ENCODE results near the gene C6orf132. TPM values are rescaled to one million over a fixed set of nuclear protein-coding genes. Genes with fewer than 3 reads are reported as not detected.

C6orf132 gene
- total and polyA plus RNA-seq, 10 of the 15 experiments (the other 5 are each of a cell fraction or from before 2014, with no cell fraction given): 0.04 to 0.05 TPM; not detected in 8

GRCh38 chr6:42104095-42104803 lies 38.2 kb downstream of the C6orf132 start (continued):
- TF ChIP-seq ZBTB33 (IDR thresholded peaks at IDR 0.05): no peak
- no peak for TF ChIP-seq SIX5 (IDR thresholded peaks at IDR 0.05; ENCODE audit: low read depth, low read length, severe bottlenecking)
- no peak for TF ChIP-seq CHD4 (IDR thresholded peaks at IDR 0.05)
- TF ChIP-seq MXI1 (IDR thresholded peaks at IDR 0.05; ENCODE audit: low read depth, low read length): no peak
- no peak for TF ChIP-seq SKIL (IDR thresholded peaks at IDR 0.05; ENCODE audit: low read depth, poor library complexity, severe bottlenecking)
- no peak for TF ChIP-seq NRF1 (conservative IDR thresholded peaks at IDR 0.05; ENCODE audit: low read depth, low read length)
- no peak for TF ChIP-seq HDAC2 (IDR thresholded peaks at IDR 0.05)
- no peak for TF ChIP-seq E2F4 (IDR thresholded peaks at IDR 0.05; ENCODE audit: low read depth, low read length)
- no peak for TF ChIP-seq SP1 (IDR thresholded peaks at IDR 0.05; ENCODE audit: low read depth, low read length)
- TF ChIP-seq HCFC1 (IDR thresholded peaks at IDR 0.05; ENCODE audit: low read length): no peak
- no peak for TF ChIP-seq MTA3 (IDR thresholded peaks at IDR 0.05; ENCODE audit: borderline replicate concordance, low read length)
- TF ChIP-seq FOXK2 (IDR thresholded peaks at IDR 0.05): no peak
- no peak for TF ChIP-seq ETV6 (conservative IDR thresholded peaks at IDR 0.05 in 1 of 2, IDR thresholded peaks at IDR 0.05 in 1 of 2; ENCODE audit: borderline replicate concordance in 1 of 2, low read depth in 1 of 2)
- TF ChIP-seq POLR2A (IDR thresholded peaks at IDR 0.05; ENCODE audit: low read depth, low read length): 0 out of 2 replicates have a peak, but pooled peaks have one; percentile 20
- TF ChIP-seq MLLT1 (IDR thresholded peaks at IDR 0.05): no peak
- TF ChIP-seq ZNF217 (IDR thresholded peaks at IDR 0.05): 0 out of 2 replicates have a peak, but pooled peaks have one; percentile 35
- no peak for TF ChIP-seq GABPA (IDR thresholded peaks at IDR 0.05; ENCODE audit: low read depth)
- TF ChIP-seq NR2F1 (conservative IDR thresholded peaks at IDR 0.05): peak; percentile 98
- TF ChIP-seq ZNF592 (IDR thresholded peaks at IDR 0.05): peak; percentile 54; the same call in 1 of the 2 replicates
- no peak for TF ChIP-seq STAT3 (IDR thresholded peaks at IDR 0.05; ENCODE audit: low read depth, low read length)
- TF ChIP-seq TCF7 (IDR thresholded peaks at IDR 0.05; ENCODE audit: borderline replicate concordance): no peak

Measured in GM12878 (cell line).